GM13977 (cell line): ENCODE data around the gene VPS72.

Experiments
- DNase-seq: peaks from one replicate; pipeline ENCODE4 v3.0.0; 2012; ENCODE audit warnings: low spot score
- in situ Hi-C: fragments of 300-500 bp; cut with MboI; formaldehyde crosslinking; loops from one replicate; pipeline ENCODE4 v1.12.0; 2022; ENCODE audit warnings: low sequenced_read_pairs, low pct_unique_long_range_greater_than_20kb, mixed read lengths, inconsistent platforms; ENCODE audit not compliant: unreplicated experiment
- TF ChIP-seq, protein P1 (sequence below): IDR thresholded peaks from 2 replicates; pipeline ENCODE4 v1.5.1; 2012; ENCODE audit warnings: mild to moderate bottlenecking, control low read depth; ENCODE audit not compliant: insufficient read depth; ENCODE audit errors: extremely low read depth, missing control alignments

Gene VPS72

DNA sequence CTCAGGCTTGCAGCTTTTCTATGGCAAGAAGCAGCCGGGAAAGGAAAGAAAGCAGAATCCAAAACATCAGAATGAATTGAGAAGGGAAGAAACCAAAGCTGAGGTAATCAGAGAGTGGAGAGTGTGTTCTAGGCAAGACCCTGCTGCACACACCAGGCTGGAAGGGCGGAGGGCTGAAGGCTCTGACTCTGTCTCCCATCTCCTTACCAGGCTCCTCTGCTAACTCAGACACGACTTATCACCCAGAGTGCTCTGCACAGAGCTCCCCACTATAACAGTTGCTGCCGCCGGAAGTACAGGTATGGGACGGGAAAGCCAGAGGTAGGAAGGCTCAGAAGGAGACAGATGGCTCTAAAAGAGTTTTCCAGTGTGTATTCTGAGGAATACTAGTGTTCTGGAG, 22.9 kb downstream of the VPS72 start:
- TF ChIP-seq, protein P1, sequence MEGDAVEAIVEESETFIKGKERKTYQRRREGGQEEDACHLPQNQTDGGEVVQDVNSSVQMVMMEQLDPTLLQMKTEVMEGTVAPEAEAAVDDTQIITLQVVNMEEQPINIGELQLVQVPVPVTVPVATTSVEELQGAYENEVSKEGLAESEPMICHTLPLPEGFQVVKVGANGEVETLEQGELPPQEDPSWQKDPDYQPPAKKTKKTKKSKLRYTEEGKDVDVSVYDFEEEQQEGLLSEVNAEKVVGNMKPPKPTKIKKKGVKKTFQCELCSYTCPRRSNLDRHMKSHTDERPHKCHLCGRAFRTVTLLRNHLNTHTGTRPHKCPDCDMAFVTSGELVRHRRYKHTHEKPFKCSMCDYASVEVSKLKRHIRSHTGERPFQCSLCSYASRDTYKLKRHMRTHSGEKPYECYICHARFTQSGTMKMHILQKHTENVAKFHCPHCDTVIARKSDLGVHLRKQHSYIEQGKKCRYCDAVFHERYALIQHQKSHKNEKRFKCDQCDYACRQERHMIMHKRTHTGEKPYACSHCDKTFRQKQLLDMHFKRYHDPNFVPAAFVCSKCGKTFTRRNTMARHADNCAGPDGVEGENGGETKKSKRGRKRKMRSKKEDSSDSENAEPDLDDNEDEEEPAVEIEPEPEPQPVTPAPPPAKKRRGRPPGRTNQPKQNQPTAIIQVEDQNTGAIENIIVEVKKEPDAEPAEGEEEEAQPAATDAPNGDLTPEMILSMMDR = no peak
- in situ Hi-C loops = no loop called here
- DNase-seq = no peak

DNA sequence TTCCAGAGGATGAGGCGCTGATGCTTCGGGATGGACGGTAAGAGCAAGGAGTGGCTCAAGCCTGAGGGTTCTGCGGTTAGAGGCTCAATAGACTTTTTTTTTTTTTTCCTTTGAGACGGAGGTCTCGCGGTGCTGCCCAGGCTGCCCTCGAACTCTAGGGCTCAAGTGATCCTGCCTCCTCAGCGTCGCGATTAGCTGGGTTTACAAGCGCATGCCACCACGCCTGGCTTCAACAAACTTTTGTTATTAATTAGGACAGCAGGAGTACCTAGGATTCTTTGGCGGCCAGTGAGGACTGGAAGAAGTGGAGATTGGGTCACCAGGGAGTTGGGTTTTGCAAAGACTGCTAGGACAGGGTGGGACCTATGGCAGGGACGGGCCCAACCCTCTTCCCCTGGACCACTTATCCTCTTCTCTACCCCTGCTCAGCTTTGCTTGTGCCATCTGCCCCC, 23.5 kb downstream of the VPS72 start:
- DNase-seq = no peak
- TF ChIP-seq, protein P1 = no peak

DNA sequence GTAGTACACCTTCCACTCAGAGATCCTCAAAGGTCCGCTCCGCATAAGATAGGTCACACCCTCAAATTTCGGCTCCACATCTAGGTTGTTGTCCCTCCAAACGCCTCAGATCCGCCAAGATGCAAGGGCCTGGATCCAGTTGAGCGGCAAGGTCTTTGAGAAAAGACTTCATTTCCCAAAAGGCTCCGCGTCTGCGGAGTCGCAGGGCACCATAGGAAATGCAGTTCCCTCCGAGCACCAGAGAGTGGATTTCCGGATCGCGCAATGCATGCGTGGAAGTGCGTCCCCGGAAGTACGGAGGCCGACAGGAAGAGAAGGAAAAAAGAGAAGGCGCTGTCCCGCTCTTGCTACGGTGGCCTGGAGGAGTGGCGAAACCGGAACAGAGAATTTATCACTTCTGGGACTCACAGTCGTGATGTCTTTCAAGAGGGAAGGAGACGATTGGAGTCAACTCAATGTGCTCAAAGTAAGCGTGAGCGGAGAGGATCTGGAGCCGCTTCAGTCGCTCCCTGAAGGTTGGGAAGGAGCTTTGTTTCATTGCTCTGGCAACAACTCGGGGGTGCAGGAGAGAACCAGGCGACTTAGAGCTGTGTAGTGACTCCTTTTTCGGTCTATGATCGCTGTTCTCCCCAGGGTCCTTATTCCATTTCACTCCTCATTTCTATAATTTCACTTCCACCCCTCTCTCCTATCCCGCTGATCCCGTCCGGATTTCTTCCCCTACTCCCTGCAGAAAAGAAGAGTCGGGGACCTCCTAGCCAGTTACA, 24.1 kb downstream of the VPS72 start, which contains the start of the genes LYSMD1 and SCNM1:
Gene LYSMD1 (minus strand): TSS at position 165 of the 767 bp plus-strand sequence. CDS start 644 bp downstream, outside the sequence.
Gene SCNM1 (plus strand): TSS at position 407 of the 767 bp plus-strand sequence. CDS start 9 bp downstream, at position 416.
- TF ChIP-seq, protein P1 = no peak
- in situ Hi-C loops = no loop called here

More for the DNA sequence above, 23.5 kb downstream of the VPS72 start:
- in situ Hi-C loops = no loop called here

DNA sequence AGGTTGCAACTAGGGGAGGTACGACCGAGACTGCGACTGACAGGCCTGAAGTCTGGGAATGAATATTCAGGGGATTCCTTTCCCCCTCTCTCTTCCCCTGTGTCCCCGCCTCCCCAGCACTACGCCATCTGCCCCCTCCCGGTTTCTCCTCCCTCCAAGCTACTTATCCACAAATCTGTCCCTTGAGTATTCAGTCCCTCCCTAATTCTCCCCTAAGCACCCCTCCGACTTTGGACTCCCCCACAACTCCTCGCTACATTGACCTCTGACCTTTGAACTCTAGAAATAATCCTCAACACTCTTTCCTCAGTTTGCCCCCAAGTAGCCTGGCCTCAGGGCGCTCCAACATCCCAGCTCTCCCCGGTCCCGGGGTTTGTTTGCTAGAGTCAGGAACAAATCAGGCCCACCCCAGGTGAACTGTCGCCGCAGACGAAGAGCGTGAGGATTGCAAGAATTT, 24.7 kb downstream of the VPS72 start:
- in situ Hi-C loops = no loop called here
- no peak for DNase-seq
- TF ChIP-seq, protein P1 = no peak

More for the DNA sequence above, 24.1 kb downstream of the VPS72 start, which contains the start of the genes LYSMD1 and SCNM1:
- DNase-seq = peak; percentile 92

DNA sequence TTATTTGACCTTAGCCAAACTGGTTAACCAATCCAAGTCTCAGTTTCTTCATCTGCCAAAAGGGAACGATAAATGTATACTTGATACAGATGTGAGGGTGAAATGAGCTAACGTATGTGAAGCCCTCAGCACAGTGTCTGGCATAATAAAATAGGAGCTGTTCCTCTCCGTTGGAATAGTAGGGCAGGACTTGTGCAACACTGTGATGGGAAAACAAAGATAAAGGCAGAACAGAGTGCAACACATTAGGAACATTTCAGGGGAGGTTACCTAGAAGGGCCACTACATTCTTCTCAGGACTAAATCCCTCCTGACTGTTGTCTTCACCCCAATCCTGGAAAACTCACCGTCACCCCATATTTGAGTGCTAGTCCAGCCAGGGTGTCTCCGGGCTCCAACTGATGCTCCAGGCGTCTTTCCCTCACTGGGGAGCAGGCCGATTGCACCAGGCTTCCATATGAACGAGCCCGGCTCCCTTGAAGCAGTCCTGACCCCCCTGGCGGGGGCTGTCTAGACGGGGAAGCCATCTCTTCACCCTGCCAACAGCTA, 25.2 kb downstream of the VPS72 start:
- TF ChIP-seq, protein P1 = no peak
- in situ Hi-C loops = no loop called here
- no peak for DNase-seq

DNA sequence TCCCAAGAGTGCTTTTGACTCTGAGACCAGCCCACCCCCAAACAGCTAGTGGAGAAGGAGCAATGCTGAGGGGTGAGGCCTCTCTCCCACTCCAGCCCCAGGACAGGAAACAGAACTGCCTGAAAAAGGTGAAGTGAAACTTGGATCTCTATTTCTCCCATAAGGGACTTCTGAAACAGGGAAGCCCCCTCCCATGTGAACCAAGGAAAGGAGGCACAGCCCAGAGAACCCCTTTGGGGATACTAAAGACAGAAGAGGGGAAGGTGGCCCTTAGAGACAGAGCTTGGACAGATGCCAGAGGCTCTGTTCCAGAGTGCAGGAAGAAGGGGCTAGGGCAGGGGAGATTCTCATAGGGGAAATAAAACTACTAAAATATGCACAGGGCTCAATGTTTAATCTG, 30.6 kb downstream of the VPS72 start:
- in situ Hi-C loops = no loop called here
- TF ChIP-seq, protein P1 = no peak
- no peak for DNase-seq
